MM.1S (cell line): ENCODE results near the gene MYBPC3.

Experiments
- EZH2 ChIP-seq: fragments of 300-600 bp; sonication (generic); optimal IDR thresholded peaks from 2 replicates; pipeline ENCODE3; 2017; ENCODE audit warnings: low read depth, mild to moderate bottlenecking, antibody characterized with exemption, low read length, mixed read lengths
- EZH2phosphoT487 ChIP-seq: fragments of 300-600 bp; sonication (generic); IDR thresholded peaks from 2 replicates; pipeline ENCODE4 v1.6.1; 2018; ENCODE audit warnings: antibody characterized with exemption, low read length
- TF ChIP-seq, protein P1 (sequence below): fragments of 300-600 bp; sonication (generic); IDR thresholded peaks from 2 replicates; pipeline ENCODE4 v1.5.1; 2016; ENCODE audit warnings: antibody characterized with exemption, low read length, mixed read lengths

DNA sequence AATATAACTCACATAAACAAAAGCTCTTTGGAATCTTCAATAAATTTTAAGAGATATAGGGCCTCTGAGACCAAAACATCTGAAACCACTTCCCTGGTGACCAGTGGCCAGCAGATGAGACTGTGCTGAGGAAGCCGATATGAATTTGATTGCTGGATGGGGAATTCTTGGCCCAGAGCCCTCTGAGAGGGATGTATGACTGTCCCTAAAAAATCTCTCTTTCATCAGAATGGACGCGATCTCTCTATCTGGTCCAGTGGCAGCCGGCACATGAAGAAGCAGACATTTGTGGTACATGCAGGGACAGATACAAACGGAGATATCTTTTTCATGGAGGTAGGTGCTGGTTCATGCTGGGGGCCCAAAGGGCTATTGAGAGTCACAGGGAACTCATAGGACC, 37.5 kb downstream of the MYBPC3 start:
- TF ChIP-seq, protein P1, sequence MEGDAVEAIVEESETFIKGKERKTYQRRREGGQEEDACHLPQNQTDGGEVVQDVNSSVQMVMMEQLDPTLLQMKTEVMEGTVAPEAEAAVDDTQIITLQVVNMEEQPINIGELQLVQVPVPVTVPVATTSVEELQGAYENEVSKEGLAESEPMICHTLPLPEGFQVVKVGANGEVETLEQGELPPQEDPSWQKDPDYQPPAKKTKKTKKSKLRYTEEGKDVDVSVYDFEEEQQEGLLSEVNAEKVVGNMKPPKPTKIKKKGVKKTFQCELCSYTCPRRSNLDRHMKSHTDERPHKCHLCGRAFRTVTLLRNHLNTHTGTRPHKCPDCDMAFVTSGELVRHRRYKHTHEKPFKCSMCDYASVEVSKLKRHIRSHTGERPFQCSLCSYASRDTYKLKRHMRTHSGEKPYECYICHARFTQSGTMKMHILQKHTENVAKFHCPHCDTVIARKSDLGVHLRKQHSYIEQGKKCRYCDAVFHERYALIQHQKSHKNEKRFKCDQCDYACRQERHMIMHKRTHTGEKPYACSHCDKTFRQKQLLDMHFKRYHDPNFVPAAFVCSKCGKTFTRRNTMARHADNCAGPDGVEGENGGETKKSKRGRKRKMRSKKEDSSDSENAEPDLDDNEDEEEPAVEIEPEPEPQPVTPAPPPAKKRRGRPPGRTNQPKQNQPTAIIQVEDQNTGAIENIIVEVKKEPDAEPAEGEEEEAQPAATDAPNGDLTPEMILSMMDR = no peak
- no peak for TF ChIP-seq EZH2phosphoT487
- no peak for TF ChIP-seq EZH2
